NCI-H774 (cell line): ENCODE data around the gene SLC35B1.
"Not testable (repeated sequence)": the region's sequence is repeated elsewhere in the genome, so short reads cannot be mapped to it uniquely, and the experiment has no call there.

Source experiments
- DNase-seq: peaks from one replicate; lab custom pipeline; 2025; lab: John Stamatoyannopoulos, UW

The SLC35B1 gene

GRCh38 chr17:49734515-49735490 is 27.0 kb upstream of the SLC35B1 start:
- no peak for DNase-seq

- no peak for DNase-seq
Observed at GRCh38 chr17:49731435-49731831, 23.7 kb upstream of the SLC35B1 start.

- DNase-seq = no peak
Observed at GRCh38 chr17:49730785-49731434, 23.1 kb upstream of the SLC35B1 start.

GRCh38 chr17:49730078-49730784 is 22.5 kb upstream of the SLC35B1 start:
- no peak for DNase-seq

DNA sequence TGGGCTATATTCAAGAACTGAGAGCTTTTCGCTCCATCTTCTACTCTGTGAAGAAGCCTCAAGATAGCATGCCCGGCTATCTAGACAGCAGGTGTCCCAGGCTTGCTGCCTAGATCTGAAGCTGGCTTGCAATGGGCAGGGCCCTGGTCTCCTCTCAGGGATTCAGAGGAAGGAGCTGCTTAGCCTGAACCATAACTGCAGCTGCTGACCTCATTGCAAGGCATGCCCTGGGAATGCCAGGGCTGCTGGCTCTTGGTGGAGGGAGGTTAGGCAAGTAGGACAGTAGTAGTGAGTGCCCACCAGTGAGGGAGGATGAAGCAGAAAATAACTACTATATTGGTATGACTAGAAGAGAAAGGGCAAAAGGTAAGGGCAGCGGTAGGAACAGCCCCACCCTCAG is 21.3 kb upstream of the SLC35B1 start:
- no peak for DNase-seq

- DNase-seq = no peak
Observed at GRCh38 chr17:49728425-49728824, 20.7 kb upstream of the SLC35B1 start.

DNA sequence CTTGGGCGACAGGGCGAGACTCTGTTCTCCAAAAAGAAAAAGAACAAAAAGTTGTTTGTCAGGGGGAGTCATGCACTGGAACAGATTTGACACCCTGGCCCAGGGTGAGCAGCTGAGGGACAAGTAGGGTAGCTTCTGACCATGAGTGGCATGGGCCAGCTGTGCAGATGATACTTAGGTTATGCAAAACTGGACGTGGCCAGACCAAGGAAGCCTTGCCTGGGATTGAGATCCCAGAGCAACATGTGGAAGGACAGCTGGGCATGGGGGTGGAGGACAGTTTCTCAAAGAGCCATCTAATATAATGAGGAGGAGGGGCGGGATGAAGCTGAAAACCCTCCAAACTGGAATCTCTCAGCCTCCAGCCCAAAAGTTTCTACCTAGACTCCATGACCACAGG is 19.6 kb upstream of the SLC35B1 start:
- DNase-seq = no peak

GRCh38 chr17:49725452-49726130 is 17.8 kb upstream of the SLC35B1 start:
- no peak for DNase-seq

GRCh38 chr17:49724552-49724951 is 16.8 kb upstream of the SLC35B1 start:
- not testable (repeated sequence) for DNase-seq

GRCh38 chr17:49723423-49723822 is 15.7 kb upstream of the SLC35B1 start:
- DNase-seq = no peak

DNA sequence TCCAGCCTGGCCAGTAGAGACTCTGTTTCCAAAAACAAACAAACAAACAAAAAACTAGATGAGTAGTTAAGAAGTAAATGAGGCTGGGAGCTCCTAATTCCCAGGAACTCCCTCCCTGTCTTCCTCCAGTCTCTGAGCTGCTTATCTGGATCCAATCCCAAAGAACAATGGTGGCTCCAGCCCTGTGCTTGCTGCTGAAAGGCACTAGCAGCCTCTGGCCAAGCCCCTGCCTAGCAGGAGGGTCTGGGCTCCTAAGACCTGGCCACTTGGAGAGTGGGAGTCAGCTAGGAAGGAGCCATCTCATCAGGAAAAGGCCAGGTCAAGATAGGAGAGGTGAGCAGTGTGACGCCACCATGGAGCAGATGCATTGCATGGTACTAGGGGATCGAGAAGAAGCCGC is 14.3 kb upstream of the SLC35B1 start:
- no peak for DNase-seq

- no peak for DNase-seq
Observed at GRCh38 chr17:49717371-49717861, 9.7 kb upstream of the SLC35B1 start.

- no peak for DNase-seq
Observed at GRCh38 chr17:49716668-49717364, 9.1 kb upstream of the SLC35B1 start.

- DNase-seq = no peak
Observed at GRCh38 chr17:49715717-49716279, 8.0 kb upstream of the SLC35B1 start.

DNA sequence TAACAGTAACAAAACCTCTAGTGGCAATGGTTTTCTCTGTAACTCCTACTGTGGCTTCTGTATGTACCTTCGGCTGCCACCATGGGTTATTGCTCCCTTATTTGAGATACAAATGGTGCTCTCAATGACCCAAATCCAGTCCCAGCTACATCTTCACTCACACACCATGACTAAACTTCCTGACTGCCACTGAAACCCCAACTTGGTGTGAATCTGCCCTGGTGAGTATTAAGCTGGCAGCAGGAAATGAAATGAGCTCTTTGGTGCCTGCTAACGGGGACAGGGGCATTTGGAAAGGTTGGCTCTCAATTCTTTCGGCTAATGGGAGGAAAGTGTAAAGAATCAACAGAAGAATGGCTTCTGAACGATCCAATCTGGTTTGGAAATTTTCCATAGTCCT is 7.5 kb upstream of the SLC35B1 start:
- DNase-seq = no peak

DNA sequence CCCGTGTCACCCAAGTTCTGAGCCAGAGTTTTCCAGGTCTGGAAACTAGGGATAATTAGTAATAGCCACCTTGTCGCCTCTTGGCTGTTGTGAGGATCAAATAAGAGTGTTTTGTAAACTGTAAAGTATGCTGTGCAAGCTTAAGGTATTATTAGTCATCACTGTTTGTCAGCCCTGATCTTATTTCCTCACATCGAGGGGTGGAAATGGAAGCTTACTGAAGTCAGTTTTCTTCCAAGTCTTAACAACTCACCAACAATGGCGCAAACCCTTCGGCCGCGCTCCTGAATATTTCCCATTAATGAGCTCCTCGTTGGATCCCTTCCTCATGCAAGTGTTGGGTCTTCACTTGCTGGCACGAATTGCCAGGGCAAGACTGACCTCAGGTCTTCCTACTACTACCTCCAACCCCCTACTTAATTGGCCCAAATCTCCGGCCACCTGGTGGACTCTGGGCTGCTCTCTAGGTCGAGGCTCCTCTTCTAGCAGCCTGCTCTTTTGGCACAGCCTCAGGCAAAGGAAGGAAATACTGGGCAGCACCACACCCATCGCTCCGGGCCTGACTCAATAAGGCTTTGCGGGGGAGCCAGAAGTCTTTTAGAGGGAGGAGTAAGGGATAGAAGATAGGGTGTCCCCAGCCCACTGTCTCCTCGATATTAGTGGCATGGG is 885 bp upstream of the SLC35B1 start:
- no peak for DNase-seq

GRCh38 chr17:49707246-49707607 is 537 bp downstream of the SLC35B1 start:
- no peak for DNase-seq

DNA sequence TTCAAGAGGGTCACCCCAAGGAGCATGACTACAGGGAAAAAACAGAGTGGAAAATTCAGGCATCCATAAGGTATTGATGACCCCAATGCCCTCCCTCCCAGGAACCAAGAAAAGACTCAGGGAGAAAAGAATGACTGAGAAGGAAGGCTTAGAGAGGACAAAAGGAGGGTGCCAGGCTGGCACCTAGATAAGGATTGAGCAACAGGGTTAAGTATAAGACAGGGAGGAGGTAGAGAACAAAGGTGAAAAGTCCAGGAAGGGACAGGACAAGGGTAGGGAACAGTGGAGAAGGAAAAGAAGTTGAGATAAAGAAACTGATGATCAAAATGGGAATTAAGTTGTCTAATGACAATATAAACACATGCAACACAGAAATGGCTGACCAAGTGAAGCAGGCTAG is 2.5 kb downstream of the SLC35B1 start:
- DNase-seq = no peak

- no peak for DNase-seq
Observed at GRCh38 chr17:49703557-49704277, 4.0 kb downstream of the SLC35B1 start.

DNA sequence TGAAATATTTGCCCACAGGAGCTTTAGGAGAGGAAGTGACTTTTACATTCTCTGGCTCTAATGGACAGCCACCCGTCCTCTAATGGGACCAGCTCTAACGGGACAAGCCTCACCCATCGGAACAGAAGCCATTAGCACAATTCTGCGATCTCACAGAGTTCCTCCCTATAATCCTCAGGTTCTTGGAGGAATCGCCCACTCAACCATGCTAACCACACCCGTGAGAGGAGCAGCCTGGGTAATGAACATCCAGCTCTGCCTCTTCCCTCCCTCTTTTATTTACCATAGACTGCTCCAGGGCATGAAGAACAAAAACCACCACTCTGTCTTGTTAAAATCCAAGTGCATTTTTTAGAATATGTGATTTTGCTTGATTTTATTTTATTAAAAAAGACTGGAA is 6.8 kb downstream of the SLC35B1 start:
- DNase-seq = no peak
